D721Med (cell line): ENCODE measurements around the gene MPHOSPH9.

ENCODE experiments used
- DNase-seq: peaks from one replicate; pipeline ENCODE4 v3.0.0; 2011; ENCODE audit warnings: low spot score; ENCODE audit not compliant: insufficient read length
- FAIRE-seq: peaks from 2 replicates; lab custom pipeline; 2011; peaks lifted over from hg19 to GRCh38; lab: Jason Lieb, UNC
- CTCF ChIP-seq: IDR thresholded peaks from 2 replicates; pipeline ENCODE4 v1.5.1; 2012; ENCODE audit warnings: mild to moderate bottlenecking, control low read depth; ENCODE audit not compliant: insufficient read depth; ENCODE audit errors: missing control alignments

MPHOSPH9 gene

GRCh38 chr12:123106640-123107359 lies 126.1 kb downstream of the MPHOSPH9 start:
- FAIRE-seq, result no peak
- no peak for DNase-seq
- TF ChIP-seq CTCF, result no peak

- FAIRE-seq (no peak), DNase-seq (no peak)
- TF ChIP-seq CTCF, result no peak
These were observed 127.6 kb downstream of the MPHOSPH9 start for GRCh38 chr12:123105211-123105826.

GRCh38 chr12:123104809-123105208 lies 128.1 kb downstream of the MPHOSPH9 start:
- DNase-seq (no peak), FAIRE-seq (no peak)
- TF ChIP-seq CTCF, result no peak
